A549 (cell line): ENCODE results near the gene GRIA1. TPM values are rescaled to one million over a fixed set of nuclear protein-coding genes. Genes with fewer than 3 reads are reported as not detected.

Source experiments
- ATAC-seq, 2 experiments: fragments of 200-7000 bp in 1 of 2; fragments of >200 bp in 1 of 2; cut with Nextera tagmentation in 1 of 2; cut with Tn5 transposase in 1 of 2; 3 replicates each; pipeline versions ENCODE4 v1.8.0 to v1.9.1; 2018 to 2020; ENCODE audit warnings: mild to moderate bottlenecking in 1 of 2, moderate library complexity in 1 of 2
- CTCF ChIA-PET: fragments of 300-600 bp; sonication (Branson Sonifier 250); formaldehyde crosslinking; extraction: SDS; loops from one replicate; lab custom pipeline; 2021; ENCODE audit warnings: antibody characterized with exemption, inconsistent platforms; lab: Yijun Ruan, JAX
- POLR2A ChIA-PET: fragments of 350-600 bp; formaldehyde crosslinking; extraction: SDS; loops from one replicate; lab custom pipeline; 2021; ENCODE audit warnings: antibody characterized with exemption, inconsistent platforms; lab: Yijun Ruan, JAX
- DNase-seq, 2 experiments: peaks; one replicate each; pipeline versions ENCODE4 v3.0.0 to v3.0.0-alpha.2; 2011 to 2016; ENCODE audit warnings: low read depth in 1 of 2, low spot score in 1 of 2
- FAIRE-seq: peaks from 2 replicates; lab custom pipeline; 2011; peaks lifted over from hg19 to GRCh38; lab: Jason Lieb, UNC
- H3K27ac ChIP-seq, 2 experiments: fragments of >200 bp; sonication (Bioruptor Twin); formaldehyde crosslinking; 3 replicates each; pipeline ENCODE4 v1.5.1; 2016 to 2017
- H3K4me1 ChIP-seq: fragments of >200 bp; sonication (Bioruptor Twin); formaldehyde crosslinking; 3 replicates; pipeline ENCODE4 v1.6.1; 2016
- H3K4me2 ChIP-seq: fragments of >200 bp; sonication (Bioruptor Twin); formaldehyde crosslinking; 3 replicates; pipeline ENCODE4 v1.6.1; 2016
- H3K4me3 ChIP-seq: fragments of >200 bp; sonication (Bioruptor Twin); formaldehyde crosslinking; 3 replicates; pipeline ENCODE4 v1.5.1; 2016
- H3K9me3 ChIP-seq: fragments of >200 bp; sonication (Bioruptor Twin); formaldehyde crosslinking; 3 replicates; pipeline ENCODE4 v1.6.1; 2016
- ATOH8 ChIP-seq: fragments of 250-450 bp; sonication (Bioruptor Pico); IDR thresholded peaks from 2 replicates; pipeline ENCODE4 v1.5.0; 2020; ENCODE audit warnings: low read depth, mild to moderate bottlenecking, moderate library complexity
- BCL3 ChIP-seq: fragments of >200 bp; sonication (Bioruptor Twin); formaldehyde crosslinking; IDR thresholded peaks from 3 replicates; pipeline ENCODE4 v1.6.1; 2016
- EHMT2 ChIP-seq: fragments of 200-600 bp; sonication (generic); IDR thresholded peaks from 2 replicates; pipeline ENCODE4 v1.6.1; 2016; ENCODE audit warnings: antibody characterized with exemption, low read depth, mild to moderate bottlenecking, moderate library complexity
- ELK1 ChIP-seq: fragments of 150-350 bp; IDR thresholded peaks from 2 replicates; pipeline ENCODE4 v1.6.1; 2014; ENCODE audit warnings: low read depth, mild to moderate bottlenecking, low read length
- EP300 ChIP-seq, 2 experiments: fragments of >200 bp; sonication (Bioruptor Twin); formaldehyde crosslinking; IDR thresholded peaks; 2 replicates in 1 of 2; 3 replicates in 1 of 2; pipeline ENCODE4 v1.6.1; 2016 to 2017
- FOSB ChIP-seq: fragments of 250-450 bp; sonication (Bioruptor Pico); IDR thresholded peaks from 2 replicates; pipeline ENCODE4 v1.5.0; 2020; ENCODE audit warnings: mild to moderate bottlenecking, moderate library complexity
- FOSL2 ChIP-seq, 2 experiments: fragments of 450-650 bp in 1 of 2; fragments of >200 bp in 1 of 2; sonication (Bioruptor Twin) in 1 of 2; formaldehyde crosslinking; IDR thresholded peaks; 2 replicates each; pipeline versions ENCODE4 v1.5.0 to v1.6.1; 2016 to 2020; ENCODE audit warnings: mild to moderate bottlenecking in 1 of 2, moderate library complexity in 1 of 2
- FOXS1 ChIP-seq: fragments of 250-450 bp; sonication (Bioruptor Pico); IDR thresholded peaks from 2 replicates; pipeline ENCODE4 v1.5.0; 2020; ENCODE audit warnings: mild to moderate bottlenecking, moderate library complexity
- HOXA7 ChIP-seq: fragments of 250-450 bp; sonication (Bioruptor Pico); IDR thresholded peaks from 2 replicates; pipeline ENCODE4 v1.5.0; 2020; ENCODE audit warnings: mild to moderate bottlenecking, moderate library complexity
- HOXB13 ChIP-seq: fragments of 250-450 bp; sonication (Bioruptor Pico); IDR thresholded peaks from 2 replicates; pipeline ENCODE4 v1.5.0; 2020; ENCODE audit warnings: low read depth, mild to moderate bottlenecking, moderate library complexity
- JUN ChIP-seq, 2 experiments: fragments of >200 bp; sonication (Bioruptor Twin); formaldehyde crosslinking; IDR thresholded peaks; 2 replicates in 1 of 2; 3 replicates in 1 of 2; pipeline ENCODE4 v1.6.1; 2016 to 2017
- KDM5A ChIP-seq: fragments of 200-600 bp; sonication (generic); IDR thresholded peaks from 2 replicates; pipeline ENCODE4 v1.6.1; 2016; ENCODE audit warnings: antibody characterized with exemption, mild to moderate bottlenecking
- MAX ChIP-seq: IDR thresholded peaks from 2 replicates; pipeline ENCODE4 v1.6.1; 2012
- NPAS2 ChIP-seq: fragments of 250-450 bp; sonication (Bioruptor Pico); IDR thresholded peaks from 2 replicates; pipeline ENCODE4 v1.8.0; 2022; ENCODE audit warnings: mild to moderate bottlenecking, moderate library complexity, borderline replicate concordance
- NR3C1 ChIP-seq: fragments of >200 bp; sonication (Bioruptor Twin); formaldehyde crosslinking; IDR thresholded peaks from 3 replicates; pipeline ENCODE4 v1.6.1; 2017
- PBX3 ChIP-seq: IDR thresholded peaks from 2 replicates; pipeline ENCODE4 v1.6.1; 2012
- POLR2AphosphoS2 ChIP-seq: conservative IDR thresholded peaks from 2 replicates; pipeline ENCODE4 v1.6.1; 2012; ENCODE audit warnings: low read length, improper control_type of control experiment, inconsistent platforms
- REST ChIP-seq: fragments of 200-600 bp; sonication (generic); IDR thresholded peaks from 2 replicates; pipeline ENCODE4 v1.6.1; 2016; ENCODE audit warnings: antibody characterized with exemption, mild to moderate bottlenecking, moderate library complexity
- RNF2 ChIP-seq: fragments of 200-600 bp; sonication (generic); IDR thresholded peaks from 2 replicates; pipeline ENCODE4 v1.6.1; 2016; ENCODE audit warnings: low read depth, mild to moderate bottlenecking, antibody characterized with exemption, moderate library complexity, borderline replicate concordance
- TP53 ChIP-seq: fragments of 250-450 bp; sonication (Bioruptor Pico); IDR thresholded peaks from 2 replicates; pipeline ENCODE4 v1.5.0; 2021; ENCODE audit warnings: mild to moderate bottlenecking, moderate library complexity
- WGBS: methylation state at CpG from one replicate; pipeline ENCODE4 v1.1.6; 2017; ENCODE audit errors: missing lambda C conversion rate; 5-methylcytosine and 5-hydroxymethylcytosine counted together
- polyA plus RNA-seq, 4 experiments: library from polyadenylated mRNA; depleted of rRNA in 3 of 4; stranded (reverse); fragments of >200 nt; fragmentation: RNase III in 1 of 4; extraction: RNeasy Plus Mini Kit Qiagen cat#74134 plus additional on column Dnase treatment in 1 of 4; gene quantifications; 2 replicates in 3 of 4; 3 replicates in 1 of 4; pipeline ENCODE4 v1.2.3, GENCODE V29; 2011 to 2017

The GRIA1 gene
- polyA plus RNA-seq, 2 of the 4 experiments (the other 2 are of a cell fraction), result not detected

GRCh38 chr5:153485641-153486040 is 4.8 kb upstream of the GRIA1 start:
- TF ChIP-seq KDM5A (no peak), RNF2 (no peak), EP300 (IDR thresholded peaks at IDR 0.05) (no peak), EHMT2 (no peak)
- ChIA-PET CTCF (interaction anchor here (1.8 kb wide), 1 partner anchor 10 kb away, joined by 6 read pairs; no protein-coding TSS in a partner anchor), POLR2A (no interaction called here)
- FAIRE-seq (no peak), DNase-seq (no peak), ATAC-seq (no peak)
- H3K27ac ChIP-seq, result no peak overlapping the region
- 3% methylated on average over 2 of the region's 2 CpGs for WGBS
- no peak overlapping the region for H3K4me3 ChIP-seq
- no peaks in the 10 kb centered on the region for H3K9me3 ChIP-seq
- H3K4me1 ChIP-seq, result no peaks in the 10 kb centered on the region
- no peak overlapping the region for H3K4me2 ChIP-seq

GRCh38 chr5:153486771-153487170 is 3.7 kb upstream of the GRIA1 start:
- FAIRE-seq (no peak), ATAC-seq (no peak), DNase-seq (no peak)
- TF ChIP-seq MAX, result no peak
- TF ChIP-seq ATOH8, result no peak
- TF ChIP-seq HOXA7, result no peak
- no peak for TF ChIP-seq TP53 (CRISPR knock-in tag)
- no peak for TF ChIP-seq REST
- no peak for TF ChIP-seq HOXB13 (CRISPR knock-in tag)
- TF ChIP-seq POLR2AphosphoS2, result no peak
- TF ChIP-seq NR3C1, result no peak
- no peak for TF ChIP-seq PBX3
- no peak for TF ChIP-seq NPAS2
- TF ChIP-seq ELK1, result no peak
- TF ChIP-seq FOXS1, result no peak
- no peak for TF ChIP-seq FOSL2 (IDR thresholded peaks at IDR 0.05)
- TF ChIP-seq FOSL2 (CRISPR knock-in tag; IDR thresholded peaks at IDR 0.05), result no peak
- no peak for TF ChIP-seq FOSB
- no peak for TF ChIP-seq BCL3
- no peak for TF ChIP-seq JUN (IDR thresholded peaks at IDR 0.05)
- Histone ChIP-seq H3K4me1 (no peaks in the 10 kb centered on the region), H3K9me3 (no peaks in the 10 kb centered on the region), H3K4me3 (no peak overlapping the region), H3K27ac (no peak overlapping the region), H3K4me2 (no peak overlapping the region)
- ChIA-PET POLR2A (no interaction called here), CTCF (interaction anchor here (1.0 to 2.0 kb wide), 2 partner anchors 8 to 10 kb away, joined by 3 to 7 read pairs; no protein-coding TSS in a partner anchor)
- WGBS, result 8% methylated on average over 2 of the region's 2 CpGs
